Aorta (tissue), 5 donors: ENCODE data around the gene SSPN. TPM values are rescaled to one million over a fixed set of nuclear protein-coding genes. Genes with fewer than 3 reads are reported as not detected.
A peak's percentile ranks its signal among the peaks of the same experiment; 100 is the strongest.

Source experiments
- ATAC-seq: fragments of 200-7000 bp; cut with Tn5 transposase; one replicate; pipeline ENCODE4 v1.9.1; 2022; ENCODE audit warnings: moderate library complexity; ENCODE audit not compliant: low FRiP score
- DNase-seq, 2 donors: peaks; one replicate each; pipeline ENCODE4 v3.0.0-alpha.2; 2020
- H3K27ac ChIP-seq, 2 donors: one replicate each; pipeline ENCODE4 v1.5.1; 2013; ENCODE audit warnings: low read length in 2 of 2, mild to moderate bottlenecking in 2 of 2, moderate library complexity in 2 of 2, control low read depth in 1 of 2, inconsistent platforms in 1 of 2, low read depth in 1 of 2
- H3K27me3 ChIP-seq, 2 donors: one replicate each; pipeline ENCODE4 v1.6.1; 2013; ENCODE audit warnings: control low read depth in 1 of 2, low read length in 1 of 2, mild to moderate bottlenecking in 1 of 2, moderate library complexity in 1 of 2; ENCODE audit not compliant: insufficient read depth in 2 of 2, control insufficient read depth in 1 of 2
- H3K36me3 ChIP-seq, 2 donors: one replicate each; pipeline ENCODE4 v1.6.1; 2013; ENCODE audit warnings: control low read depth in 1 of 2, low read length in 1 of 2, mild to moderate bottlenecking in 1 of 2; ENCODE audit not compliant: insufficient read depth in 2 of 2, control insufficient read depth in 1 of 2
- H3K4me1 ChIP-seq, 2 donors: one replicate each; pipeline ENCODE4 v1.6.1; 2013; ENCODE audit warnings: low read length in 2 of 2, control low read depth in 1 of 2, mild to moderate bottlenecking in 1 of 2, moderate library complexity in 1 of 2; ENCODE audit not compliant: insufficient read depth in 2 of 2, control insufficient read depth in 1 of 2
- H3K4me3 ChIP-seq, 2 donors: one replicate each; pipeline ENCODE4 v1.5.1; 2013; ENCODE audit warnings: low read length in 2 of 2, control low read depth in 1 of 2, mild to moderate bottlenecking in 1 of 2
- H3K9me3 ChIP-seq: one replicate; pipeline ENCODE4 v1.6.1; 2013; ENCODE audit warnings: mild to moderate bottlenecking, low read length; ENCODE audit not compliant: control insufficient read depth
- WGBS, 2 donors: extraction: QIAGEN DNeasy Blood & Tissue Kit; methylation state at CpG; one replicate each; pipeline ENCODE4 v1.1.7; 2013; 5-methylcytosine and 5-hydroxymethylcytosine counted together
- intact Hi-C, 2 donors: fragments of 100-400 bp; cut with DNase I; formaldehyde crosslinking; loops; one replicate each; pipeline versions ENCODE4 v1.14.2 to v1.15.0; 2022
- polyA plus RNA-seq, 2 donors: library from polyadenylated mRNA; stranded (reverse); fragments of 200-250 nt; gene quantifications; one replicate each; pipeline ENCODE4 v1.2.3, GENCODE V29; 2013
- total RNA-seq, 2 donors: library from RNA; stranded (reverse); fragmentation: NEBNext Ultra II Directional; extraction: Animal tissue kit (Norgen Biotek cat#: 25700); gene quantifications; one replicate each; pipeline ENCODE4 v1.2.1, GENCODE V29; 2021
- donor health status: healthy with polysubstance abuse.
- donor health status: Bipolar disorder and iron deficiency.
- donor health status: DM: no; HTN: no; CAD: no.
- donor health status: DM: no; HTN: no; CAD: no.
- donor health status: DM: yes; HTN: yes; CAD: no.

SSPN gene
- total and polyA plus RNA-seq, 4 donors, result 24.5 to 109 (median 35.6) TPM

DNA sequence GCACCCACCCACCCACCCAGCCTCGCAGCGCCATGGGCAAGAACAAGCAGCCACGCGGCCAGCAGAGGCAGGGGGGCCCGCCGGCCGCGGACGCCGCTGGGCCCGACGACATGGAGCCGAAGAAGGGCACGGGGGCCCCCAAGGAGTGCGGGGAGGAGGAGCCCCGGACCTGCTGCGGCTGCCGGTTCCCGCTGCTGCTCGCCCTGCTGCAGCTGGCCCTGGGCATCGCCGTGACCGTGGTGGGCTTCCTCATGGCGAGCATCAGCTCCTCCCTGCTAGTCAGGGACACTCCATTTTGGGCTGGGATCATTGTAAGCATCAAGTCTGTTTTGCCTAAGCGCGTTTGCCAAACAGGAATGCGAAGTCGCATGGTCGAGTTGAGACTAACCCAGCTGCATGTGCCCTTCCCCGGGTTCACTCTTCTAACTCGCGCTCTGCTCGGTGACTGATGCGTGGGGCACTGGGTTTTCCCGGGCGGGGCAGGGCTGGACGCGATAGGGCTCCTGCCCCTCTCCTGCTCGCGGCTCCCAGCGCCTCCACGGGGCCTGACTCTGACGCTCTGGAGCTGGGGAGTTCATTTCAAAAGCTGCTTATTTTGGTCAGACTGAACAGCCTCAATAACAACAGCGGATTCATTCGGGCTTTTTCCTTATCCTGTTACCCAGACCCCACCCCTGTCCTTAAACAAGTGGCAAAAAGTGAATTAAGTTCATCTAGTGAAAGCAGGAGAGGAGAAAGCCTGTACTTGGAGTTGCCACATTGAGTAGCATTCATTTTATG lies 458 bp downstream of the SSPN start:
- intact Hi-C loops, result loop anchor here (2.0 to 5.0 kb wide), 6 partner anchors 41 to 101 kb away; partner anchors contain the start of gene BHLHE41 (in 1 of the 2)
- ATAC-seq (peak; percentile 86), DNase-seq (peak; percentile 78 to 88)
- Histone ChIP-seq H3K4me3 (peak overlapping the region; percentile 50 to 69), H3K9me3 (no peaks in the 10 kb centered on the region), H3K27ac (peak overlapping the region; percentile 49 to 78), H3K27me3 (no peaks in the 10 kb centered on the region), H3K36me3 (no peaks in the 10 kb centered on the region), H3K4me1 (peaks cover 0 to 2% of the 10 kb centered on the region in 2 donors)
- 0 to 1% methylated on average over 45 of the region's 45 CpGs for WGBS, 2 donors

DNA sequence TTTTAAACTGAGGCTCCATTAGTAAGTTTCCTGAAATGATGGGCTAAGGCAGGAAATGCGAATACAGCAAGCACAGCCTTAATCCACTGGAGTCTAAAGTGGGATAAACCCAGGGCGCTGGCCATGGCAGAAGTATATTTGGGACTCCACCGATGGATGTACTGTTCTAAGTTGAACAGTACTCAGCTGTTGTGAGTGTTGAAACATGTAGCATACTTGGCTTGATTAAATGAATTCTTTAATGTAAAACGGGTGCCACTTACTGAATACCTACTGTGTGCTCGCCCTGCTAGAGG lies 996 bp downstream of the SSPN start:
- WGBS, 2 donors, result 10 to 13% methylated on average over 5 of the region's 5 CpGs
- intact Hi-C loops, result loop anchor here (2.0 to 5.0 kb wide), 5 partner anchors 41 to 101 kb away; no protein-coding TSS in a partner anchor
- no peak for DNase-seq
- Histone ChIP-seq H3K36me3 (no peaks in the 10 kb centered on the region), H3K4me3 (peak overlapping the region; percentile 50 to 69), H3K9me3 (no peaks in the 10 kb centered on the region), H3K27me3 (no peaks in the 10 kb centered on the region), H3K4me1 (peaks cover 0 to 2% of the 10 kb centered on the region in 2 donors), H3K27ac (peak overlapping the region; percentile 49 to 78)
- peak; percentile 39 for ATAC-seq

DNA sequence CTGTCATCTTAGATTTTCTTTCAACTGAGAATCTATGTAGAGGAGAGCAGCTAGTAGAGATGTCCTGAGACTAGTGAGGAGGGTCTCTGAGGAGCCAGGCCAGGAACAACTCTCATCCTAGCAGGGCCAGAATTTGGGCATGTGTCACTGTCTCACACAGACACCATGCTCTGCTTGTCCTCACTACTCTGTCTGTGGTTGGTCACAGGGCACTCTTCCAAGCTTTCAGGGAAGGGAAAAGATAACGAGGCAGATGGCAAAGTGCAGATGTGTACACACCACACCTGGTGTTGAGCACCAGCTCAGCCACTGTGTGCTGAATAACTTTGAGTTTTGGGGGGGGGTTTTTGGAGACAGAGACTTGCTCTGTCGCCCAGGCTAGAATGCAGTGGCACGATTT lies 2.5 kb downstream of the SSPN start:
- no peaks in the 10 kb centered on the region for H3K36me3 ChIP-seq
- intact Hi-C loops, result loop anchor here (2.0 to 5.0 kb wide), 5 partner anchors 39 to 99 kb away; no protein-coding TSS in a partner anchor
- H3K4me1 ChIP-seq, result peaks cover 0 to 2% of the 10 kb centered on the region in 2 donors
- ATAC-seq, result no peak
- no peak for DNase-seq
- no peaks in the 10 kb centered on the region for H3K27me3 ChIP-seq
- H3K27ac ChIP-seq, result peak overlapping the region; percentile 8 to 90
- no peaks in the 10 kb centered on the region for H3K9me3 ChIP-seq
- 66 to 76% methylated on average over 3 of the region's 3 CpGs for WGBS, 2 donors
- no peak overlapping the region for H3K4me3 ChIP-seq

DNA sequence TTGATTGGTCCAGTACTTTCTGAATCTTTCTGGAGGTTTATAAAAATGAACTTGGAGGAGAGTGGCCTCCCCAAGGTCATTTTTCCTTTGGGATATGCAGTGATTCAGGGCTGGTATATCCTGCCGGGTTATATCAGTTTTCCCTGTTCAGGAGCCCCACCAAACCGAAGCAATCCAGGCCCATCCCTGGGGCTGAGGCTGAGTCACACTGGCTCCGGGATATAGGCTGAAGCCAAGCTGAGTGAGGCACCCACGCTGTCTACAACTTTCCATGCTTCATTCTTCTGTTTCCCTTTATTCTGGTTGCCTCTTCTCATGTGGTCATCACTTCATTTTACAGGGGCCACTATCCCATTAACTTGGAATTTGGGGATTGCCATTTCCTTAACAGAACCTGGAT lies 3.4 kb downstream of the SSPN start:
- ATAC-seq, result no peak
- peak; percentile 67 to 81 for DNase-seq
- Histone ChIP-seq H3K36me3 (no peaks in the 10 kb centered on the region), H3K27me3 (no peaks in the 10 kb centered on the region), H3K27ac (peak overlapping the region; percentile 23 to 73), H3K4me1 (peaks cover 2% of the 10 kb centered on the region in 2 donors), H3K4me3 (no peak overlapping the region), H3K9me3 (no peaks in the 10 kb centered on the region)
- WGBS, 2 donors, result 16 to 21% methylated on average over 4 of the region's 4 CpGs
- intact Hi-C loops, result loop anchor here (5.0 kb wide), 4 partner anchors 39 to 99 kb away; no protein-coding TSS in a partner anchor

DNA sequence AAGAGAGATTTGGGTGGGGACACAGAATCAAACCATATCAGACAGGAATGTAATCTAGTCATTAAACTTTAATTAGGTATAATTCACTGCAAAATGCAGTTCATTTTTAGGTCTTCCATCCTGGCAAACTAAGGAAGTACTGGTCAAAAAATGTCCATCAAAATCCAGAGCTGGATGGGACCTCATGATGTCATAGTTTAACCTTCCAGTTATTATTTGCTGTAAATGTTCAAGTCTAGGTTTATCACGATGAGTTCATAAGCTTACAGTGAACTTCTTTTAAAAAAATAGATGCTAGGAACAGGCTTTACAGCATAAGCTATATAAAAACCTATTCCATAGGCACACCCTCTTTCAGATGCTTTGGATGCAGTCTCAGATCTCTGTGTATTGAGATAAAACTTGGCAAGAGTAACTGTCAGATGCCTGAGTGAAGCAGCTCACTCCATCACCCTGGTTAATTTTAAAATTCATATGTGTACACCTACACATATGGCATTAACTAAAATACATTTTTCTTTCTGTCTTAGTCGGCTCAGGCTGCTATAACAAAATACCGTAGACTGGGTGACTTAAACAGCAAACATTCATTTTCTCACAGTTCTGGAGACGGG lies 7.9 kb downstream of the SSPN start:
- H3K27me3 ChIP-seq, result no peaks in the 10 kb centered on the region
- intact Hi-C loops, result no loop called here
- H3K36me3 ChIP-seq, result no peaks in the 10 kb centered on the region
- H3K9me3 ChIP-seq, result no peaks in the 10 kb centered on the region
- no peak for DNase-seq
- no peak for ATAC-seq
- no peak overlapping the region for H3K4me3 ChIP-seq
- peaks cover 0 to 2% of the 10 kb centered on the region in 2 donors for H3K4me1 ChIP-seq
- WGBS, 2 donors, result 70 to 74% methylated on average over 4 of the region's 4 CpGs
- no peak overlapping the region for H3K27ac ChIP-seq

DNA sequence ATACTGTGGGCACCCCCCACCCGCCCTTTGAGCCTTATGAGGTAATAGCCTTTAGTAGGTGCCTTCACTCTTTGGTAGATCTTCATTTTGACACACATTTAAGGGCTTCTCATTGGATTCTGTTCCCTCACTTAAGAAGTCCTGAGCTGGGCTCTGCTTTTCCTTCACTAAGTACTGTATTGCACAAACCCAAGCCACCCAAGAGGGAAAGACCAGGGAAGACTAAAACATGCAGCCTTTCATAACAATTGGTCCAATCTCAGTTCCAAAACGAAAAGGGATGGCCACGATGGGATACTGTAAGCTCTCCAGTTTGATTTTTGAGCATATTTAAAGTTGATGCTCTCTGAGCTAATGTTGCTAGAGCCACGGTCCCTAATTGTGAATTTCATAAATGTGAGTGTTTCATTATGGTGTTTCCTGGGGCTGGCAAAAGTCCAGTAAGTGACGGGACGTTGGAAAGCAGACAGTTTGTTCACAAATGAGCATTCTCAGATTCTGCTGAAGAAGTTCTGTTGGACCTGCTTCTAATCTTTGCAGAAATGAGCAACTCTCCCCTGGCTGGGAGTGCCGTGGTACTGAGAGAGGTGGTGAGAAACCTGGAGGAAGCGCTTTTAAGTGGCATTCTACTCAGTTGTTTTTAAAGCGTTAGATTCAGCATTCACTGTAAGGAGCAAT lies 9.4 kb downstream of the SSPN start:
- Histone ChIP-seq H3K36me3 (no peaks in the 10 kb centered on the region), H3K4me1 (peaks cover 0 to 2% of the 10 kb centered on the region in 2 donors), H3K27me3 (no peaks in the 10 kb centered on the region), H3K4me3 (peak overlapping the region in 1 of 2 donors; percentile 20), H3K9me3 (no peaks in the 10 kb centered on the region), H3K27ac (no peak overlapping the region)
- intact Hi-C loops, result no loop called here
- 30 to 37% methylated on average over 9 of the region's 9 CpGs for WGBS, 2 donors
- DNase-seq (no peak), ATAC-seq (peak; percentile 22)

DNA sequence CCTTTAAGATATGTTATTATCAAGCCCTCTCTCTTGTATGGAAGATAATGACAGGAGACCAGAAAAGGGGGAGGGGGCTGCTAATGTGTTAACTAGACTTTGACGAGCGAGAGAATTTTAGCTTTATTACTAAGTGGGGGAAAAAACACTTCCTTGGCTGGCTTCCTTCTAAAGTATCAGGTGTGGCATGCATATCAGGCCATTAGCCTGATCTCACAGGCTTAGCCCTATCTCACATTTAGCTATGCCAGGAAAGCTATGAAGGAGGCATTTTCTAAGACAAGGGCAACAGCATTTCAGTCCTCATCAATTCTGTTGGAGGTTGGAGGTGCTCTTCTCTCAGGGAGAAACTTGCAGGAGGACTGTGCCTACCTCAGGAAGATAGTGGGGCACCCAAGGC lies 9.9 kb downstream of the SSPN start:
- Histone ChIP-seq H3K4me3 (peak overlapping the region in 1 of 2 donors; percentile 20), H3K36me3 (no peaks in the 10 kb centered on the region), H3K9me3 (no peaks in the 10 kb centered on the region), H3K27me3 (no peaks in the 10 kb centered on the region), H3K27ac (no peak overlapping the region), H3K4me1 (peaks cover 0 to 2% of the 10 kb centered on the region in 2 donors)
- ATAC-seq (no peak), DNase-seq (no peak)
- 53 to 56% methylated on average over 2 of the region's 2 CpGs for WGBS, 2 donors
- intact Hi-C loops, result no loop called here

DNA sequence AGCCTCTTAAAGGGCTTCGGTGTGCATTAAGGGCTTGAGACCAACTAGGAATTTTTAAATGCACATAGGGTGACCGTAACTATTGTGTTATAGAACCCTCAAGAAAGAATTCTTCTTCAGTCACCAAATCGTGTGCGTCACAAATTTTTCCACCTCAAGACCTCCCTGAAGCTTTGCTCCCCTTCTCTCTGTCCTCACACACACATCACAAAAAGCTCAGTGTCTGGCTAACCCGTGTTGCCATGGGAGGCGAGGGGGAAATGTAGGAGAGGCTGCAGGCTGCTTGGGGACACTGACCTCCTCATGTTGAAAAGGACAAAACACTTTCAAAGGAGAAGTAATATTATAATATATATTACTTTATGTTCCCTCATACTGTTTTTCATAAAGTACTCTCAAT lies 10.6 kb downstream of the SSPN start:
- Histone ChIP-seq H3K36me3 (no peaks in the 10 kb centered on the region), H3K27me3 (no peaks in the 10 kb centered on the region), H3K4me1 (peaks cover 0 to 2% of the 10 kb centered on the region in 2 donors), H3K27ac (no peak overlapping the region), H3K4me3 (no peak overlapping the region), H3K9me3 (no peaks in the 10 kb centered on the region)
- DNase-seq (no peak), ATAC-seq (no peak)
- 91 to 94% methylated on average over 6 of the region's 6 CpGs for WGBS, 2 donors
- intact Hi-C loops, result no loop called here
